Measurements from ENCODE around the gene KDM4C. TPM values are rescaled to one million over a fixed set of nuclear protein-coding genes. Genes with fewer than 3 reads are reported as not detected.
A peak's percentile ranks its signal among the peaks of the same experiment; 100 is the strongest.

KDM4C gene
- total RNA-seq, 1 donor from 2014 or later, result 26.6 TPM

DNA sequence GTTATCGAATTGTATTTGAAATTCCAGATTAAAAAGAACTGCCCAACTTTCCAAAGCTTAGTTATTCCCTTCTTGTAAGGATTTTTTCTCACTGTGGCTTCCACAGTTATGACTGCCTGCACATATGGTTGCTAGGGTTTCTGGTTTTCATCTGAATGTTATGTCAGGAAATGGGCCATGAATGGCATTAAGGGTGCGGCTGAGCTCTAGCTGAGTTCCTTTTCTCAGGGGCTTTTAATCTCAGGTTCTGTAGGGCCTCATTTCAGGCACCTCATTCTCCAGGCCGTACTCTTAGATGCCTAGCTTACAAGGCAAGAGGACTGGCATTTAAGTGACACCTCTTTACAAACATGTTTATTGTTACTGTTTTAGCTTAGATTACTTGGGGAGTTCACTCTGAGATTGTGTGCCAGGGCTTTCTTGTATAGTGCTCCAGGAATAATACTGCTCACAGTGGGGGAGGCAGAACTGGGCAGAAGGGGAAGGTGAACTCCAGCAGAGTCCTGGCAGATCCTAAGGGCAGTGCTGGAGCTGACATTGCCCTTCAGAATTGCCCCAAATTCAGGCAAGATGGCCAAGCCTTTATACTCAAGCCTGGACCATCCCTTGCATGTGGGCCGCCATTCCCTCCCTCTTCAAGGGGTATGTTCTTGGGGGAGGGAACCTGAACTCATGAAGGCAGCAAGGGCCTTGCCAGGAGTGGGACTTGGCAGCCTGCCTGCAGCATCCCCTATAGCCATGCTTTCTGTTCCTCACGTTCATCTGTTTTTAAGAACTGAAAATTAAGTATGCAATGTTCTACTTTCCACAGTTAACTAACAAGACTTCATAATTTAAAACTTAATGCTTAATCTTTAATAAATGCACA is 111.5 kb downstream of the KDM4C start:
- Mint-ChIP-seq H3K4me1 (ENCODE audit: low read depth) (peaks cover 6% of the 10 kb centered on the region), H3K27me3 (no peaks in the 10 kb centered on the region), H3K27ac (no peak overlapping the region), H3K9me3 (ENCODE audit: low read depth) (peaks cover 4% of the 10 kb centered on the region), H3K4me3 (ENCODE audit: low read depth) (no peak overlapping the region), H3K36me3 (ENCODE audit: insufficient read depth) (peaks cover 9% of the 10 kb centered on the region)
- TF ChIP-seq, protein P1, sequence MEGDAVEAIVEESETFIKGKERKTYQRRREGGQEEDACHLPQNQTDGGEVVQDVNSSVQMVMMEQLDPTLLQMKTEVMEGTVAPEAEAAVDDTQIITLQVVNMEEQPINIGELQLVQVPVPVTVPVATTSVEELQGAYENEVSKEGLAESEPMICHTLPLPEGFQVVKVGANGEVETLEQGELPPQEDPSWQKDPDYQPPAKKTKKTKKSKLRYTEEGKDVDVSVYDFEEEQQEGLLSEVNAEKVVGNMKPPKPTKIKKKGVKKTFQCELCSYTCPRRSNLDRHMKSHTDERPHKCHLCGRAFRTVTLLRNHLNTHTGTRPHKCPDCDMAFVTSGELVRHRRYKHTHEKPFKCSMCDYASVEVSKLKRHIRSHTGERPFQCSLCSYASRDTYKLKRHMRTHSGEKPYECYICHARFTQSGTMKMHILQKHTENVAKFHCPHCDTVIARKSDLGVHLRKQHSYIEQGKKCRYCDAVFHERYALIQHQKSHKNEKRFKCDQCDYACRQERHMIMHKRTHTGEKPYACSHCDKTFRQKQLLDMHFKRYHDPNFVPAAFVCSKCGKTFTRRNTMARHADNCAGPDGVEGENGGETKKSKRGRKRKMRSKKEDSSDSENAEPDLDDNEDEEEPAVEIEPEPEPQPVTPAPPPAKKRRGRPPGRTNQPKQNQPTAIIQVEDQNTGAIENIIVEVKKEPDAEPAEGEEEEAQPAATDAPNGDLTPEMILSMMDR (IDR thresholded peaks at IDR 0.05; ENCODE audit: unreplicated experiment), result no peak
- DNase-seq (ENCODE audit: low spot score, unreplicated experiment), result no peak

DNA sequence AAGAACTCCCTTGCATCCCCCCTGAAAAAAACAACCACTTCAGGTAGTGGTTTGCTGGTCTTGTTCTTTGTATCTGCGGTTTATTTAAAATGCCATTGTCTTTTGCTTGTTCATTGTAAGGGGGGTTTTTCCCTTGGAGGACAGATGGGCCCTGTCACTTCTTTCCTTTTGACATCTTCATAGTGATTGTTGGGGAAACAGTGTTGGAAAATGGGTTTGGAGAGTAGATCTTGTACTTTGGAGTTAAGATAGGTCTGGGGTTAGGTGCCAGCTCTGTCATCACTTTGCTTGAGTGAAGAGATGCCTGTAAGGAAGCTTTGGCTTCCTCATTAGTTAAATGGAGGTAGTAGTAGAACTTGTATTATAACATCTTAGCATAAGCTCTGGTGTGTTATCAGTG is 112.4 kb downstream of the KDM4C start:
- Mint-ChIP-seq H3K36me3 (ENCODE audit: insufficient read depth) (peaks cover 5% of the 10 kb centered on the region), H3K9me3 (ENCODE audit: low read depth) (no peaks in the 10 kb centered on the region), H3K27me3 (no peaks in the 10 kb centered on the region), H3K4me1 (ENCODE audit: low read depth) (peaks cover 6% of the 10 kb centered on the region), H3K4me3 (ENCODE audit: low read depth) (no peak overlapping the region), H3K27ac (peak overlapping the region; percentile 30)
- TF ChIP-seq, protein P1 (IDR thresholded peaks at IDR 0.05; ENCODE audit: unreplicated experiment), result no peak
- DNase-seq (ENCODE audit: low spot score, unreplicated experiment), result no peak

DNA sequence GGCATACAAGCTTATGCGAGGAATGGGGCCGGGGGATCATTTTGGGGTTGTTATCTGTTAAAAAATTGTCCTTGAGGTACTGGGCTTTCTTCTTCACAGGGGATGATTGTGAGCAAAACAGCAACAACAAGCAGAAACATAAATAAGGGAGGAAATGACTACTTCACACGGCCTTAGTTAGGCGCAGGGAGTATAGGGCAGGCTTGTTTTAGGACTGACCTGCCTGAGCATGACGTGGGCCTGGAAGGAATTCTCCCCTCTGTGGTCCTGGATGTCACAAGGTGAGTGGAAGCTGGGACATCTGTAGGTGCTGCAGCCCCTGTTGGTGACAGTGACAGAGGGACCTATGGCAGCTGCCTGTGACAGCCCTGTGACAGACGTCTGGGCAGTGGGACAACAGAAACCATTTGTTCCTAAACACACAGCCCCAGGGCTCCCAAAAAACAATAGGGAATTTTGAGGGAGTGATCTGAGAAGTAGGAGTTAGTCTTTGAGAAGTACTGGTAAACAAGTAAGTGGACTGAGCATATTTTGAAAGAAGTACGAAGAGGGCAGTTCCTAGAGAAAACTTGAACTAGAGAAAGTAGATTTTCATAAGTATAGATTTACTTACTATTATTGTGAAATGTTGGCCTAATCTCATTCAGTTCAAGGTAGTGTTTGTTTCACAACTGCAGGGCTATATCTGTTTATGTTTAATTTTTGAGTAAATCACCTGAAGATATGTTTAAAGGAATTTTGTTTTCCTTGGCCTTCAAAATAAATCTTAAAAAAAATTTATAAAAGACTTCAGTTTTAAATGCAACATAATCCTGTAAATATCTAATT is 113.1 kb downstream of the KDM4C start:
- peaks cover 2% of the 10 kb centered on the region for H3K36me3 Mint-ChIP-seq (ENCODE audit: insufficient read depth)
- H3K27ac Mint-ChIP-seq, result peak overlapping the region; percentile 30
- no peak for DNase-seq (ENCODE audit: low spot score, unreplicated experiment)
- no peaks in the 10 kb centered on the region for H3K27me3 Mint-ChIP-seq
- TF ChIP-seq, protein P1 (IDR thresholded peaks at IDR 0.05; ENCODE audit: unreplicated experiment), result no peak
- no peaks in the 10 kb centered on the region for H3K9me3 Mint-ChIP-seq (ENCODE audit: low read depth)
- no peak overlapping the region for H3K4me3 Mint-ChIP-seq (ENCODE audit: low read depth)
- peaks cover 6% of the 10 kb centered on the region for H3K4me1 Mint-ChIP-seq (ENCODE audit: low read depth)

DNA sequence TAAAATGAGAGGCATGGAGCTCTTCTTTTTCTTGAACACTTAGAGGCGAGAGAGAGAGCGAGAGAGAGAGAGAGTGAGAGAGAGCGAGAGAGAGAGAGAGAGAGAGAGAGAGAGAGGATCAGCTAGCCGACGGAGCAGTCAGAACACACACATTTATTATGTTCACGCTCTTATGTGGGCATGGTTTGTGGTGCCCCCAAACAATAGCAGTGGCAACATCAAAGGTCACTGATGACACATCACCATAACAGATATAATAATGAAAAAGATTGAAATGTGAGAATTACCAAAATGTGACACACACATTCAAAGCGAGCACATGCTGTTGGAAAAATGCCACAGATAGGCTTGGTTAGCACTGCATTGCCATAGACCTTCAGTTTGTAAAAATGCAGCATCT is 116.1 kb downstream of the KDM4C start:
- Mint-ChIP-seq H3K36me3 (ENCODE audit: insufficient read depth) (no peaks in the 10 kb centered on the region), H3K27me3 (no peaks in the 10 kb centered on the region), H3K9me3 (ENCODE audit: low read depth) (no peaks in the 10 kb centered on the region), H3K4me3 (ENCODE audit: low read depth) (no peak overlapping the region), H3K4me1 (ENCODE audit: low read depth) (peaks cover 10% of the 10 kb centered on the region), H3K27ac (peak overlapping the region; percentile 4)
- no peak for DNase-seq (ENCODE audit: low spot score, unreplicated experiment)
- TF ChIP-seq, protein P1 (IDR thresholded peaks at IDR 0.05; ENCODE audit: unreplicated experiment), result no peak

DNA sequence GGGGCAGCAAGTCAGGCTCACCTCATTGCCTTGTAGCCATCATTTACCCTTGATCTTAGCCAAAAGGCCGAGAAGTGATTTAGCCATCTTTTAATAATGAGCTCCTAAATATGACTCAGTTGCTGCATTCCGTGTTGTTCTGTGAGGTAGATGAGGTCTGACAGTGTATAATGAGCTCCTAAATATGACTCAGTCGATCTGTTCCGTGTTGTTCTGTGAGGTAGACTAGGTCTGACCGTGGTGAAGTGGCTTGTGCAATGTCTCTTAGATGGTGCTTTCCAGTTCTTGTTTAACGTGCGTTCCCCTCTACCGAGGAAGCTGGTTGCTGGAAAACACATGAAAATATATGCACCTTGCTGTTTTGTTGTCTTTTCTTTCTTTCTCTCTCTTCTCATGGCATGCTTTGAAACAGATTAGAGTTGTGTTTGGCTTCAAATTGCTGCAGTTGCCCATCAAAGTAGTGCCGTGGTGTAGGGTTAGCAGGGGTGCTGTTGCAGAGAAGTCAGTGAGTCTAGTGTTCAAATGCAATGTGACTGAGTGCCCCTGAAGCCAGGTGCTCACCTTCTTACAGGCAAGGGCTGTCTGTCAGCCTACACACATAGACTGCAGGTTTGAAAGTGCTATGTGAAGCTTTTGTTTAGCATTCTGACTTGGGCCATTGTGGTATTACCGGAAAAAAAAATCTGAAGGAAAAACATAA is 118.6 kb downstream of the KDM4C start:
- no peaks in the 10 kb centered on the region for H3K9me3 Mint-ChIP-seq (ENCODE audit: low read depth)
- no peaks in the 10 kb centered on the region for H3K27me3 Mint-ChIP-seq
- H3K4me1 Mint-ChIP-seq (ENCODE audit: low read depth), result peaks cover 10% of the 10 kb centered on the region
- no peak for DNase-seq (ENCODE audit: low spot score, unreplicated experiment)
- H3K27ac Mint-ChIP-seq, result no peak overlapping the region
- H3K4me3 Mint-ChIP-seq (ENCODE audit: low read depth), result no peak overlapping the region
- no peaks in the 10 kb centered on the region for H3K36me3 Mint-ChIP-seq (ENCODE audit: insufficient read depth)
- TF ChIP-seq, protein P1 (IDR thresholded peaks at IDR 0.05; ENCODE audit: unreplicated experiment), result no peak
